GM21423 (cell line): ENCODE results near the gene EGR2.

Source experiments
- ATAC-seq: cut with Tn5 transposase; IDR thresholded peaks from one replicate; pipeline ENCODE4 v1.9.1; 2021; ENCODE audit warnings: mild to moderate bottlenecking, moderate library complexity; ENCODE audit not compliant: unreplicated experiment

Gene EGR2

GRCh38 chr10:62816331-62817120 is at the start of gene EGR2:
Gene EGR2, minus strand, starts transcription at chr10:62816366. Its CDS starts 337 bp downstream, at chr10:62816029.
- peak; percentile 77 for ATAC-seq

GRCh38 chr10:62862447-62862846 is 46.3 kb upstream of the EGR2 start:
- no peak for ATAC-seq

GRCh38 chr10:62861507-62861906 is 45.3 kb upstream of the EGR2 start:
- ATAC-seq = no peak

GRCh38 chr10:62860946-62861345 is 44.8 kb upstream of the EGR2 start:
- no peak for ATAC-seq

GRCh38 chr10:62858364-62858763 is 42.2 kb upstream of the EGR2 start:
- no peak for ATAC-seq

- no peak for ATAC-seq
These were observed 39.9 kb upstream of the EGR2 start for GRCh38 chr10:62856021-62856420.

GRCh38 chr10:62853710-62854109 is 37.5 kb upstream of the EGR2 start:
- no peak for ATAC-seq

- peak; percentile 69 for ATAC-seq
These were observed 37.0 kb upstream of the EGR2 start for GRCh38 chr10:62852961-62853702.

- no peak for ATAC-seq
These were observed 35.3 kb upstream of the EGR2 start for GRCh38 chr10:62851442-62851841.

GRCh38 chr10:62850646-62851045 is 34.5 kb upstream of the EGR2 start:
- ATAC-seq = no peak

- ATAC-seq = no peak
These were observed 31.3 kb upstream of the EGR2 start for GRCh38 chr10:62847433-62847832.

- no peak for ATAC-seq
These were observed 28.3 kb upstream of the EGR2 start for GRCh38 chr10:62844280-62845011.

GRCh38 chr10:62843600-62843999 is 27.4 kb upstream of the EGR2 start:
- ATAC-seq = no peak

- ATAC-seq = peak; percentile 43
These were observed 26.8 kb upstream of the EGR2 start for GRCh38 chr10:62842983-62843382.

- ATAC-seq = no peak
These were observed 23.4 kb upstream of the EGR2 start for GRCh38 chr10:62839590-62839989.

- ATAC-seq = no peak
These were observed 15.2 kb upstream of the EGR2 start for GRCh38 chr10:62831346-62831745.

GRCh38 chr10:62830679-62831078 is 14.5 kb upstream of the EGR2 start:
- ATAC-seq = no peak

- ATAC-seq = no peak
These were observed 13.5 kb upstream of the EGR2 start for GRCh38 chr10:62829622-62830021.

GRCh38 chr10:62826273-62826672 is 10.1 kb upstream of the EGR2 start:
- no peak for ATAC-seq

- no peak for ATAC-seq
These were observed 4.4 kb upstream of the EGR2 start for GRCh38 chr10:62820586-62820985.

GRCh38 chr10:62819141-62819920 is 3.2 kb upstream of the EGR2 start:
- no peak for ATAC-seq
